GM12891 (cell line): ENCODE data around the gene OOSP3. TPM values are rescaled to one million over a fixed set of nuclear protein-coding genes. Genes with fewer than 3 reads are reported as not detected.
"Not testable (repeated sequence)": the region's sequence is repeated elsewhere in the genome, so short reads cannot be mapped to it uniquely, and the experiment has no call there.

ENCODE experiments used
- DNase-seq: peaks from one replicate; pipeline ENCODE4 v3.0.0; 2011; ENCODE audit warnings: low spot score; ENCODE audit not compliant: insufficient read length
- FAIRE-seq: peaks from 2 replicates; lab custom pipeline; 2011; peaks lifted over from hg19 to GRCh38; lab: Jason Lieb, UNC
- PAX5 ChIP-seq: IDR thresholded peaks from 2 replicates; pipeline ENCODE4 v1.6.1; 2011; ENCODE audit warnings: low read length, moderate library complexity, mild to moderate bottlenecking; ENCODE audit not compliant: insufficient read depth, severe bottlenecking
- POLR2A ChIP-seq: IDR thresholded peaks from 2 replicates; pipeline ENCODE4 v1.6.1; 2011; ENCODE audit warnings: low read depth, low read length, control low read depth
- POLR2AphosphoS5 ChIP-seq: IDR thresholded peaks from 2 replicates; pipeline ENCODE4 v1.6.1; 2011; ENCODE audit warnings: low read depth, low read length, control low read depth
- POU2F2 ChIP-seq: IDR thresholded peaks from 2 replicates; pipeline ENCODE4 v1.6.1; 2011; ENCODE audit warnings: low read depth, mild to moderate bottlenecking, control low read depth, low read length, moderate library complexity
- SPI1 ChIP-seq: IDR thresholded peaks from 2 replicates; pipeline ENCODE4 v1.6.1; 2011; ENCODE audit warnings: low read depth, low read length, control low read depth
- TAF1 ChIP-seq: IDR thresholded peaks from 2 replicates; pipeline ENCODE4 v1.6.1; 2011; ENCODE audit warnings: low read depth, low read length, control low read depth
- polyA plus RNA-seq: library from polyadenylated mRNA; unstranded; fragments of >200 nt; gene quantifications from one replicate; pipeline ENCODE4 v1.2.1, GENCODE V29; 2012; ENCODE audit warnings: low read depth, missing spikeins, inconsistent platforms; ENCODE audit not compliant: missing spikeins

The OOSP3 gene
- not detected for polyA plus RNA-seq

GRCh38 chr11:59878575-59878974 lies at the start of gene OOSP3:
Gene OOSP3 (plus strand): TSS chr11:59878782. CDS start chr11:59878809, 27 bp downstream.
- DNase-seq (no peak), FAIRE-seq (no peak)
- TF ChIP-seq PAX5 (no peak), POU2F2 (no peak), POLR2A (no peak), SPI1 (no peak), TAF1 (no peak), POLR2AphosphoS5 (no peak)

- DNase-seq (no peak), FAIRE-seq (peak; percentile 85)
- no peak for TF ChIP-seq POLR2A
- TF ChIP-seq TAF1: no peak
- no peak for TF ChIP-seq SPI1
- TF ChIP-seq POLR2AphosphoS5: no peak
- no peak for TF ChIP-seq PAX5
- no peak for TF ChIP-seq POU2F2
Measured at GRCh38 chr11:59829358-59829757, 49.2 kb upstream of the OOSP3 start.

- FAIRE-seq: no peak
- DNase-seq: no peak
- no peak for TF ChIP-seq POLR2AphosphoS5
- no peak for TF ChIP-seq POLR2A
- TF ChIP-seq POU2F2: no peak
- no peak for TF ChIP-seq SPI1
- no peak for TF ChIP-seq PAX5
- TF ChIP-seq TAF1: no peak
Measured at GRCh38 chr11:59833602-59834001, 45.0 kb upstream of the OOSP3 start.

GRCh38 chr11:59839615-59840014 lies 39.0 kb upstream of the OOSP3 start:
- TF ChIP-seq PAX5 (no peak), SPI1 (no peak), POLR2A (no peak)
- FAIRE-seq (no peak), DNase-seq (no peak)

GRCh38 chr11:59841514-59841913 lies 37.1 kb upstream of the OOSP3 start:
- DNase-seq (no peak), FAIRE-seq (no peak)
- TF ChIP-seq PAX5: no peak
- no peak for TF ChIP-seq SPI1
- TF ChIP-seq POLR2A: no peak
- TF ChIP-seq POLR2AphosphoS5: no peak
- no peak for TF ChIP-seq POU2F2
- no peak for TF ChIP-seq TAF1

- DNase-seq (no peak), FAIRE-seq (no peak)
- TF ChIP-seq POLR2A: no peak
- no peak for TF ChIP-seq PAX5
- no peak for TF ChIP-seq POU2F2
- TF ChIP-seq TAF1: no peak
- TF ChIP-seq SPI1: no peak
- TF ChIP-seq POLR2AphosphoS5: no peak
Measured at GRCh38 chr11:59842316-59842715, 36.3 kb upstream of the OOSP3 start.

GRCh38 chr11:59845399-59845798 lies 33.2 kb upstream of the OOSP3 start, which contains the start of gene CBLIF:
Gene CBLIF (minus strand): TSS chr11:59845499. CDS start chr11:59845453, 46 bp downstream.
- TF ChIP-seq PAX5 (no peak), SPI1 (no peak), POLR2A (no peak), POLR2AphosphoS5 (no peak), TAF1 (no peak), POU2F2 (no peak)
- DNase-seq (no peak), FAIRE-seq (no peak)

- TF ChIP-seq TAF1: no peak
- no peak for TF ChIP-seq POU2F2
- no peak for TF ChIP-seq POLR2AphosphoS5
- TF ChIP-seq SPI1: no peak
- TF ChIP-seq POLR2A: no peak
- no peak for TF ChIP-seq PAX5
- DNase-seq (no peak), FAIRE-seq (no peak)
Measured at GRCh38 chr11:59846556-59846955, 32.0 kb upstream of the OOSP3 start.

- TF ChIP-seq PAX5: no peak
- TF ChIP-seq SPI1: no peak
- no peak for TF ChIP-seq POLR2AphosphoS5
- no peak for TF ChIP-seq POLR2A
- TF ChIP-seq TAF1: no peak
- no peak for TF ChIP-seq POU2F2
- FAIRE-seq: no peak
- no peak for DNase-seq
Measured at GRCh38 chr11:59847626-59848025, 31.0 kb upstream of the OOSP3 start.

GRCh38 chr11:59848439-59848838 lies 30.1 kb upstream of the OOSP3 start:
- not testable (repeated sequence) for FAIRE-seq

GRCh38 chr11:59849129-59849528 lies 29.5 kb upstream of the OOSP3 start:
- no peak for FAIRE-seq
- DNase-seq: no peak
- TF ChIP-seq POLR2A: no peak
- TF ChIP-seq TAF1: no peak

More at GRCh38 chr11:59848439-59848838, 30.1 kb upstream of the OOSP3 start:
- DNase-seq: not testable (repeated sequence)

GRCh38 chr11:59849551-59849950 lies 29.0 kb upstream of the OOSP3 start:
- not testable (repeated sequence) for FAIRE-seq, DNase-seq

GRCh38 chr11:59851416-59851815 lies 27.2 kb upstream of the OOSP3 start:
- not testable (repeated sequence) for FAIRE-seq, DNase-seq
